HG02588 (cell line): ENCODE measurements around the gene DYDC1.
"Not testable (repeated sequence)": the region's sequence is repeated elsewhere in the genome, so short reads cannot be mapped to it uniquely, and the experiment has no call there.

Experiments used
- ATAC-seq: cut with Tn5 transposase; IDR thresholded peaks from one replicate; pipeline ENCODE4 v1.9.1; 2021; ENCODE audit warnings: mild to moderate bottlenecking, moderate library complexity; ENCODE audit not compliant: unreplicated experiment

The DYDC1 gene

GRCh38 chr10:80356563-80356988 is at the start of gene DYDC1, which contains the start of gene DYDC2:
TSS of gene DYDC1 (minus strand) at chr10:80356755. CDS start at chr10:80352601, 4,154 bp downstream.
TSS of gene DYDC2 (plus strand) at chr10:80356781. CDS start at chr10:80362444, 5,663 bp downstream.
- peak; percentile 69 for ATAC-seq

- no peak for ATAC-seq
Measured at GRCh38 chr10:80406204-80406603, 49.6 kb upstream of the DYDC1 start.

GRCh38 chr10:80405626-80406025 is 49.1 kb upstream of the DYDC1 start:
- no peak for ATAC-seq

- ATAC-seq: no peak
Measured at GRCh38 chr10:80405035-80405434, 48.5 kb upstream of the DYDC1 start.

GRCh38 chr10:80400136-80400804 is 43.7 kb upstream of the DYDC1 start:
- no peak for ATAC-seq

- no peak for ATAC-seq
Measured at GRCh38 chr10:80397014-80397413, 40.5 kb upstream of the DYDC1 start.

- ATAC-seq: no peak
Measured at GRCh38 chr10:80394358-80394916, 37.9 kb upstream of the DYDC1 start.

GRCh38 chr10:80392250-80392649 is 35.7 kb upstream of the DYDC1 start:
- no peak for ATAC-seq

- no peak for ATAC-seq
Measured at GRCh38 chr10:80390740-80391139, 34.2 kb upstream of the DYDC1 start.

GRCh38 chr10:80382989-80383388 is 26.4 kb upstream of the DYDC1 start:
- no peak for ATAC-seq

- ATAC-seq: no peak
Measured at GRCh38 chr10:80380185-80380584, 23.6 kb upstream of the DYDC1 start.

- no peak for ATAC-seq
Measured at GRCh38 chr10:80379701-80380100, 23.1 kb upstream of the DYDC1 start.

GRCh38 chr10:80373502-80373901 is 16.9 kb upstream of the DYDC1 start:
- no peak for ATAC-seq

- no peak for ATAC-seq
Measured at GRCh38 chr10:80372675-80373074, 16.1 kb upstream of the DYDC1 start.

- no peak for ATAC-seq
Measured at GRCh38 chr10:80371467-80371866, 14.9 kb upstream of the DYDC1 start.

GRCh38 chr10:80365510-80365909 is 9.0 kb upstream of the DYDC1 start:
- no peak for ATAC-seq

- ATAC-seq: no peak
Measured at GRCh38 chr10:80359644-80360043, 3.1 kb upstream of the DYDC1 start.

GRCh38 chr10:80358925-80359324 is 2.4 kb upstream of the DYDC1 start:
- ATAC-seq: not testable (repeated sequence)

- no peak for ATAC-seq
Measured at GRCh38 chr10:80357851-80358125, 1.2 kb upstream of the DYDC1 start.

- no peak for ATAC-seq
Measured at GRCh38 chr10:80356989-80357850, 665 bp upstream of the DYDC1 start.

- ATAC-seq: no peak
Measured at GRCh38 chr10:80351220-80351619, 5.3 kb downstream of the DYDC1 start.

GRCh38 chr10:80350251-80350650 is 6.3 kb downstream of the DYDC1 start:
- no peak for ATAC-seq
